A549 (cell line): ENCODE data around the gene TBC1D16. TPM values are rescaled to one million over a fixed set of nuclear protein-coding genes. Genes with fewer than 3 reads are reported as not detected.

Experiments used
- ATAC-seq, 2 experiments: fragments of 200-7000 bp in 1 of 2; fragments of >200 bp in 1 of 2; cut with Nextera tagmentation in 1 of 2; cut with Tn5 transposase in 1 of 2; 3 replicates each; pipeline versions ENCODE4 v1.8.0 to v1.9.1; 2018 to 2020; ENCODE audit warnings: mild to moderate bottlenecking in 1 of 2, moderate library complexity in 1 of 2
- CTCF ChIA-PET: fragments of 300-600 bp; sonication (Branson Sonifier 250); formaldehyde crosslinking; extraction: SDS; loops from one replicate; lab custom pipeline; 2021; ENCODE audit warnings: antibody characterized with exemption, inconsistent platforms; lab: Yijun Ruan, JAX
- POLR2A ChIA-PET: fragments of 350-600 bp; formaldehyde crosslinking; extraction: SDS; loops from one replicate; lab custom pipeline; 2021; ENCODE audit warnings: antibody characterized with exemption, inconsistent platforms; lab: Yijun Ruan, JAX
- DNase-seq, 2 experiments: peaks; one replicate each; pipeline versions ENCODE4 v3.0.0 to v3.0.0-alpha.2; 2011 to 2016; ENCODE audit warnings: low read depth in 1 of 2, low spot score in 1 of 2
- FAIRE-seq: peaks from 2 replicates; lab custom pipeline; 2011; peaks lifted over from hg19 to GRCh38; lab: Jason Lieb, UNC
- H3K27ac ChIP-seq, 2 experiments: fragments of >200 bp; sonication (Bioruptor Twin); formaldehyde crosslinking; 3 replicates each; pipeline ENCODE4 v1.5.1; 2016 to 2017
- H3K4me1 ChIP-seq: fragments of >200 bp; sonication (Bioruptor Twin); formaldehyde crosslinking; 3 replicates; pipeline ENCODE4 v1.6.1; 2016
- H3K4me2 ChIP-seq: fragments of >200 bp; sonication (Bioruptor Twin); formaldehyde crosslinking; 3 replicates; pipeline ENCODE4 v1.6.1; 2016
- H3K4me3 ChIP-seq: fragments of >200 bp; sonication (Bioruptor Twin); formaldehyde crosslinking; 3 replicates; pipeline ENCODE4 v1.5.1; 2016
- H3K9me3 ChIP-seq: fragments of >200 bp; sonication (Bioruptor Twin); formaldehyde crosslinking; 3 replicates; pipeline ENCODE4 v1.6.1; 2016
- ATOH8 ChIP-seq: fragments of 250-450 bp; sonication (Bioruptor Pico); IDR thresholded peaks from 2 replicates; pipeline ENCODE4 v1.5.0; 2020; ENCODE audit warnings: low read depth, mild to moderate bottlenecking, moderate library complexity
- CBX2 ChIP-seq: fragments of 200-600 bp; sonication (generic); IDR thresholded peaks from 2 replicates; pipeline ENCODE4 v1.6.1; 2016; ENCODE audit warnings: low read depth, mild to moderate bottlenecking, borderline replicate concordance
- CHD4 ChIP-seq: fragments of 200-600 bp; sonication (generic); IDR thresholded peaks from 2 replicates; pipeline ENCODE4 v1.6.1; 2016; ENCODE audit warnings: antibody characterized with exemption, mild to moderate bottlenecking, borderline replicate concordance
- ELK1 ChIP-seq: fragments of 150-350 bp; IDR thresholded peaks from 2 replicates; pipeline ENCODE4 v1.6.1; 2014; ENCODE audit warnings: low read depth, mild to moderate bottlenecking, low read length
- HDAC2 ChIP-seq: fragments of 200-600 bp; sonication (generic); IDR thresholded peaks from 2 replicates; pipeline ENCODE4 v1.6.1; 2016
- JUN ChIP-seq, 2 experiments: fragments of >200 bp; sonication (Bioruptor Twin); formaldehyde crosslinking; IDR thresholded peaks; 2 replicates in 1 of 2; 3 replicates in 1 of 2; pipeline ENCODE4 v1.6.1; 2016 to 2017
- JUNB ChIP-seq: fragments of >200 bp; sonication (Bioruptor Twin); formaldehyde crosslinking; IDR thresholded peaks from 2 replicates; pipeline ENCODE4 v1.6.1; 2016
- KDM1A ChIP-seq: fragments of 200-600 bp; sonication (generic); IDR thresholded peaks from 2 replicates; pipeline ENCODE4 v1.6.1; 2016; ENCODE audit warnings: low read depth, mild to moderate bottlenecking
- KDM5A ChIP-seq: fragments of 200-600 bp; sonication (generic); IDR thresholded peaks from 2 replicates; pipeline ENCODE4 v1.6.1; 2016; ENCODE audit warnings: antibody characterized with exemption, mild to moderate bottlenecking
- MAFK ChIP-seq: fragments of 450-650 bp; IDR thresholded peaks from 2 replicates; pipeline ENCODE4 v1.6.1; 2014; ENCODE audit not compliant: partially characterized antibody
- NFE2L2 ChIP-seq: fragments of 150-350 bp; conservative IDR thresholded peaks from 2 replicates; pipeline ENCODE4 v1.6.1; 2014; ENCODE audit warnings: low read length
- POLR2AphosphoS2 ChIP-seq: conservative IDR thresholded peaks from 2 replicates; pipeline ENCODE4 v1.6.1; 2012; ENCODE audit warnings: low read length, improper control_type of control experiment, inconsistent platforms
- RAD21 ChIP-seq, 2 experiments: fragments of >200 bp in 1 of 2; sonication (Bioruptor Twin) in 1 of 2; formaldehyde crosslinking in 1 of 2; IDR thresholded peaks in 1 of 2; conservative IDR thresholded peaks in 1 of 2; 2 replicates in 1 of 2; 3 replicates in 1 of 2; pipeline ENCODE4 v1.6.1; 2012 to 2018; ENCODE audit warnings: inconsistent platforms in 1 of 2
- RARB ChIP-seq: fragments of 250-450 bp; sonication (Bioruptor Pico); IDR thresholded peaks from 2 replicates; pipeline ENCODE4 v1.8.0; 2021; ENCODE audit warnings: mild to moderate bottlenecking, moderate library complexity
- RCOR1 ChIP-seq: fragments of 150-350 bp; IDR thresholded peaks from 2 replicates; pipeline ENCODE4 v1.6.1; 2014; ENCODE audit warnings: antibody characterized with exemption, low read length, low read depth
- REST ChIP-seq: fragments of 200-600 bp; sonication (generic); IDR thresholded peaks from 2 replicates; pipeline ENCODE4 v1.6.1; 2016; ENCODE audit warnings: antibody characterized with exemption, mild to moderate bottlenecking, moderate library complexity
- TP53 ChIP-seq: fragments of 250-450 bp; sonication (Bioruptor Pico); IDR thresholded peaks from 2 replicates; pipeline ENCODE4 v1.5.0; 2021; ENCODE audit warnings: mild to moderate bottlenecking, moderate library complexity
- USF2 ChIP-seq: fragments of 450-650 bp; IDR thresholded peaks from 2 replicates; pipeline ENCODE4 v1.6.1; 2014; ENCODE audit warnings: antibody characterized with exemption
- ZC3H11A ChIP-seq: fragments of 450-650 bp; IDR thresholded peaks from 2 replicates; pipeline ENCODE4 v1.6.1; 2014; ENCODE audit warnings: antibody characterized with exemption, mild to moderate bottlenecking
- ZFP36 ChIP-seq: fragments of 450-650 bp; IDR thresholded peaks from 2 replicates; pipeline ENCODE4 v1.6.1; 2014; ENCODE audit warnings: borderline replicate concordance; ENCODE audit not compliant: partially characterized antibody
- ZNF302 ChIP-seq: fragments of 250-450 bp; sonication (Bioruptor Pico); IDR thresholded peaks from 2 replicates; pipeline ENCODE4 v1.9.0; 2021; ENCODE audit warnings: inconsistent platforms, mild to moderate bottlenecking, moderate library complexity
- ZSCAN20 ChIP-seq: fragments of 250-450 bp; sonication (Bioruptor Pico); IDR thresholded peaks from 2 replicates; pipeline ENCODE4 v1.8.0; 2022; ENCODE audit warnings: mild to moderate bottlenecking, moderate library complexity
- WGBS: methylation state at CpG from one replicate; pipeline ENCODE4 v1.1.6; 2017; ENCODE audit errors: missing lambda C conversion rate; 5-methylcytosine and 5-hydroxymethylcytosine counted together
- polyA plus RNA-seq, 4 experiments: library from polyadenylated mRNA; depleted of rRNA in 3 of 4; stranded (reverse); fragments of >200 nt; fragmentation: RNase III in 1 of 4; extraction: RNeasy Plus Mini Kit Qiagen cat#74134 plus additional on column Dnase treatment in 1 of 4; gene quantifications; 2 replicates in 3 of 4; 3 replicates in 1 of 4; pipeline ENCODE4 v1.2.3, GENCODE V29; 2011 to 2017
- TF ChIP-seq, protein P1 (sequence below): IDR thresholded peaks from 2 replicates; pipeline ENCODE4 v1.6.1; 2012; ENCODE audit warnings: low read depth, borderline replicate concordance

Gene TBC1D16
- polyA plus RNA-seq, 2 of the 4 experiments (the other 2 are of a cell fraction), result 8.9 to 12.5 TPM

DNA sequence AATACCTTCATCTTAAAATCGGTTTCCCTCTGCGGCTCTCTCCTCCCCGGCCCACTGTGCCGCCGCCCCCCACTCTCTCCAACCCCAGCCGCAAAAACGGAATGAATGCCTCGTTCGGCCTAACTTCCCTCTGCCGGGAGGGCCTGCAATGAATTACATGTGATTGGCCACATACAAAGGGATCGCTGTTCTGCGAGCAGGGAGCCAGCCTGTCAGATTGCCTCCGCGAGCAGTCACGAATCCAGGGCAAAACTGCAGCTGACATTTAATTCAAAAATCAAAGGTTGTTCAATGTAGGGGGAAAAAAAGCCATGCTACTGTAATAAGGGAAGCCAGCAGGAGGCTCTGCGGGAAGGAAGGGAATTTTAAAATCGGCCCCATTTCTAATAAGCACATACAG, 84.9 kb downstream of the TBC1D16 start:
- H3K4me2 ChIP-seq, result no peak overlapping the region
- ATAC-seq, result no peak
- no peak for TF ChIP-seq JUNB
- TF ChIP-seq, protein P1, sequence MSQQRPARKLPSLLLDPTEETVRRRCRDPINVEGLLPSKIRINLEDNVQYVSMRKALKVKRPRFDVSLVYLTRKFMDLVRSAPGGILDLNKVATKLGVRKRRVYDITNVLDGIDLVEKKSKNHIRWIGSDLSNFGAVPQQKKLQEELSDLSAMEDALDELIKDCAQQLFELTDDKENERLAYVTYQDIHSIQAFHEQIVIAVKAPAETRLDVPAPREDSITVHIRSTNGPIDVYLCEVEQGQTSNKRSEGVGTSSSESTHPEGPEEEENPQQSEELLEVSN, result no peak
- no peak for TF ChIP-seq ZFP36
- no peak for TF ChIP-seq HDAC2
- no peak for TF ChIP-seq ZNF302 (CRISPR knock-in tag)
- no peak for TF ChIP-seq KDM5A
- TF ChIP-seq CBX2, result no peak
- no peak for TF ChIP-seq KDM1A
- no peak for TF ChIP-seq TP53 (CRISPR knock-in tag)
- TF ChIP-seq RARB (CRISPR knock-in tag), result no peak
- TF ChIP-seq ELK1, result no peak
- TF ChIP-seq ZC3H11A, result no peak
- no peak for TF ChIP-seq JUN (IDR thresholded peaks at IDR 0.05)
- TF ChIP-seq MAFK, result no peak
- no peak for TF ChIP-seq ATOH8 (CRISPR knock-in tag)
- H3K9me3 ChIP-seq, result no peaks in the 10 kb centered on the region
- CTCF ChIA-PET, result interaction anchor here (0.6 to 1.5 kb wide), 6 partner anchors 11 to 142 kb away, joined by 3 to 6 read pairs (median 3); no protein-coding TSS in a partner anchor
- H3K4me3 ChIP-seq, result no peak overlapping the region
- FAIRE-seq, result no peak
- H3K27ac ChIP-seq, result no peak overlapping the region
- 91% methylated on average over 17 of the region's 17 CpGs for WGBS
- H3K4me1 ChIP-seq, result no peaks in the 10 kb centered on the region
- DNase-seq, result no peak
- POLR2A ChIA-PET, result no interaction called here

- WGBS, result 94% methylated on average over 31 of the region's 31 CpGs
- Histone ChIP-seq H3K4me2 (no peak overlapping the region), H3K9me3 (no peaks in the 10 kb centered on the region), H3K27ac (no peak overlapping the region), H3K4me3 (no peak overlapping the region), H3K4me1 (no peaks in the 10 kb centered on the region)
- DNase-seq, result no peak
- no peak for ATAC-seq
- no peak for TF ChIP-seq RCOR1
- no peak for TF ChIP-seq ZSCAN20 (CRISPR knock-in tag)
- no peak for TF ChIP-seq ZFP36
- no peak for TF ChIP-seq RAD21 (conservative IDR thresholded peaks at IDR 0.05 in 1 of 2, IDR thresholded peaks at IDR 0.05 in 1 of 2)
- TF ChIP-seq NFE2L2, result no peak
- no peak for TF ChIP-seq POLR2AphosphoS2
- no peak for TF ChIP-seq REST
- no peak for TF ChIP-seq USF2
- no peak for TF ChIP-seq CHD4
- TF ChIP-seq ELK1, result no peak
- ChIA-PET POLR2A (no interaction called here), CTCF (interaction anchor here (0.7 to 0.8 kb wide), 3 partner anchors 30 to 108 kb away, joined by 3 read pairs; no protein-coding TSS in a partner anchor)
- no peak for FAIRE-seq
These were observed 85.4 kb downstream of the TBC1D16 start for GRCh38 chr17:79950306-79950705.
